Measurements from ENCODE around the gene MIGA2. TPM values are rescaled to one million over a fixed set of nuclear protein-coding genes. Genes with fewer than 3 reads are reported as not detected.

The MIGA2 gene
- total and polyA plus RNA-seq, 9 of the 15 experiments (the other 6 are each of a cell fraction or from before 2014, with no cell fraction given): 0.15 to 54.1 (median 18.0) TPM

GRCh38 chr9:129068990-129069861, 32.8 kb downstream of the MIGA2 start (continued):
- TF ChIP-seq, protein P1, sequence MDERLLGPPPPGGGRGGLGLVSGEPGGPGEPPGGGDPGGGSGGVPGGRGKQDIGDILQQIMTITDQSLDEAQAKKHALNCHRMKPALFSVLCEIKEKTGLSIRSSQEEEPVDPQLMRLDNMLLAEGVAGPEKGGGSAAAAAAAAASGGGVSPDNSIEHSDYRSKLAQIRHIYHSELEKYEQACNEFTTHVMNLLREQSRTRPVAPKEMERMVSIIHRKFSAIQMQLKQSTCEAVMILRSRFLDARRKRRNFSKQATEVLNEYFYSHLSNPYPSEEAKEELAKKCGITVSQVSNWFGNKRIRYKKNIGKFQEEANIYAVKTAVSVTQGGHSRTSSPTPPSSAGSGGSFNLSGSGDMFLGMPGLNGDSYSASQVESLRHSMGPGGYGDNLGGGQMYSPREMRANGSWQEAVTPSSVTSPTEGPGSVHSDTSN (CRISPR knock-in tag; IDR thresholded peaks at IDR 0.05; ENCODE audit: low read depth): no peak
- TF ChIP-seq, protein P1 (tag; conservative IDR thresholded peaks at IDR 0.05; ENCODE audit: low read depth): no peak
- 0 out of 2 replicates have a peak, but pooled peaks have one; percentile 3 for TF ChIP-seq DEAF1 (CRISPR knock-in tag; IDR thresholded peaks at IDR 0.05)
- peak; percentile 17; the same call in 1 of the 2 replicates for TF ChIP-seq MEF2A (IDR thresholded peaks at IDR 0.05; ENCODE audit: control insufficient read depth, low read depth, low read length)
- peak; percentile 99 for TF ChIP-seq MYC (IDR thresholded peaks at IDR 0.05; ENCODE audit: low read depth, low read length)
- TF ChIP-seq MYC (CRISPR knock-in tag; IDR thresholded peaks at IDR 0.05; ENCODE audit: borderline replicate concordance, low read depth): peak; percentile 75; the same call in 1 of the 2 replicates
- TF ChIP-seq, protein P2, sequence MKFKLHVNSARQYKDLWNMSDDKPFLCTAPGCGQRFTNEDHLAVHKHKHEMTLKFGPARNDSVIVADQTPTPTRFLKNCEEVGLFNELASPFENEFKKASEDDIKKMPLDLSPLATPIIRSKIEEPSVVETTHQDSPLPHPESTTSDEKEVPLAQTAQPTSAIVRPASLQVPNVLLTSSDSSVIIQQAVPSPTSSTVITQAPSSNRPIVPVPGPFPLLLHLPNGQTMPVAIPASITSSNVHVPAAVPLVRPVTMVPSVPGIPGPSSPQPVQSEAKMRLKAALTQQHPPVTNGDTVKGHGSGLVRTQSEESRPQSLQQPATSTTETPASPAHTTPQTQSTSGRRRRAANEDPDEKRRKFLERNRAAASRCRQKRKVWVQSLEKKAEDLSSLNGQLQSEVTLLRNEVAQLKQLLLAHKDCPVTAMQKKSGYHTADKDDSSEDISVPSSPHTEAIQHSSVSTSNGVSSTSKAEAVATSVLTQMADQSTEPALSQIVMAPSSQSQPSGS (CRISPR knock-in tag; IDR thresholded peaks at IDR 0.05): no peak
- no peak for TF ChIP-seq PHTF2 (CRISPR knock-in tag; IDR thresholded peaks at IDR 0.05)
- TF ChIP-seq CHCHD3 (CRISPR knock-in tag; IDR thresholded peaks at IDR 0.05): no peak
- no peak for TF ChIP-seq POLR3A (IDR thresholded peaks at IDR 0.05; ENCODE audit: borderline replicate concordance, extremely low read depth, insufficient read depth, insufficient read length)
- TF ChIP-seq, protein P3, sequence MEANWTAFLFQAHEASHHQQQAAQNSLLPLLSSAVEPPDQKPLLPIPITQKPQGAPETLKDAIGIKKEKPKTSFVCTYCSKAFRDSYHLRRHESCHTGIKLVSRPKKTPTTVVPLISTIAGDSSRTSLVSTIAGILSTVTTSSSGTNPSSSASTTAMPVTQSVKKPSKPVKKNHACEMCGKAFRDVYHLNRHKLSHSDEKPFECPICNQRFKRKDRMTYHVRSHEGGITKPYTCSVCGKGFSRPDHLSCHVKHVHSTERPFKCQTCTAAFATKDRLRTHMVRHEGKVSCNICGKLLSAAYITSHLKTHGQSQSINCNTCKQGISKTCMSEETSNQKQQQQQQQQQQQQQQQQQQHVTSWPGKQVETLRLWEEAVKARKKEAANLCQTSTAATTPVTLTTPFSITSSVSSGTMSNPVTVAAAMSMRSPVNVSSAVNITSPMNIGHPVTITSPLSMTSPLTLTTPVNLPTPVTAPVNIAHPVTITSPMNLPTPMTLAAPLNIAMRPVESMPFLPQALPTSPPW (CRISPR knock-in tag; IDR thresholded peaks at IDR 0.05): peak; percentile 94
- peak; percentile 83; the same call in 1 of the 2 replicates for TF ChIP-seq ZKSCAN8 (CRISPR knock-in tag; IDR thresholded peaks at IDR 0.05)
- peak; percentile 100 for TF ChIP-seq CBFA2T3 (IDR thresholded peaks at IDR 0.05)
- no peak for TF ChIP-seq DDX20 (tag; IDR thresholded peaks at IDR 0.05; ENCODE audit: low read depth)
- no peak for TF ChIP-seq CREBBP (IDR thresholded peaks at IDR 0.05; ENCODE audit: low read depth, low read length)
- peak; percentile 94 for TF ChIP-seq SMARCC2 (IDR thresholded peaks at IDR 0.05; ENCODE audit: low read depth)
- TF ChIP-seq JUND (IDR thresholded peaks at IDR 0.05; ENCODE audit: borderline replicate concordance, low read depth, low read length): peak; percentile 78
- peak; percentile 80; the same call in 2 of the 3 replicates for TF ChIP-seq JUND (tag; IDR thresholded peaks at IDR 0.05; ENCODE audit: borderline replicate concordance, low read depth, low read length)
- peak; percentile 99 for TF ChIP-seq CBFA2T2 (conservative IDR thresholded peaks at IDR 0.05)
- TF ChIP-seq POLR2AphosphoS5 (IDR thresholded peaks at IDR 0.05; ENCODE audit: control insufficient read depth, insufficient read depth, low read depth, low read length): peak; percentile 99
